SK-N-SH treated with all-trans-retinoic acid at 6 μM for 48 hours (cell line): ENCODE measurements around the gene MMP14.

Experiments used
- ATAC-seq: fragments of 200-7000 bp; cut with Tn5 transposase; 3 replicates; pipeline ENCODE4 v1.9.1; 2020; ENCODE audit warnings: mild to moderate bottlenecking, moderate library complexity
- ARNTL ChIP-seq: fragments of 450-650 bp; formaldehyde crosslinking; IDR thresholded peaks from 2 replicates; pipeline ENCODE4 v1.5.0; 2020; ENCODE audit warnings: low read depth, mild to moderate bottlenecking, moderate library complexity, borderline replicate concordance
- BACH2 ChIP-seq: fragments of 250-450 bp; sonication (Bioruptor Pico); IDR thresholded peaks from 2 replicates; pipeline ENCODE4 v1.9.0; 2021; ENCODE audit warnings: mild to moderate bottlenecking, borderline replicate concordance
- CREB5 ChIP-seq: fragments of 250-450 bp; sonication (Bioruptor Pico); IDR thresholded peaks from 2 replicates; pipeline ENCODE4 v1.5.1; 2020; ENCODE audit warnings: low read depth, mild to moderate bottlenecking, moderate library complexity
- CSDC2 ChIP-seq: fragments of 250-450 bp; sonication (Bioruptor Pico); IDR thresholded peaks from 2 replicates; pipeline ENCODE4 v1.5.0; 2020; ENCODE audit warnings: mild to moderate bottlenecking, moderate library complexity
- CSRNP3 ChIP-seq: fragments of 250-450 bp; sonication (Bioruptor Pico); IDR thresholded peaks from 2 replicates; pipeline ENCODE4 v1.5.1; 2021; ENCODE audit warnings: mild to moderate bottlenecking, moderate library complexity
- ESRRG ChIP-seq: fragments of 250-450 bp; sonication (Bioruptor Pico); IDR thresholded peaks from 2 replicates; pipeline ENCODE4 v1.6.1; 2021; ENCODE audit warnings: mild to moderate bottlenecking
- GLIS3 ChIP-seq: fragments of 250-450 bp; sonication (Bioruptor Pico); IDR thresholded peaks from 2 replicates; pipeline ENCODE4 v1.5.0; 2020; ENCODE audit warnings: mild to moderate bottlenecking, moderate library complexity
- ISL1 ChIP-seq: fragments of 250-450 bp; sonication (Bioruptor Pico); IDR thresholded peaks from 2 replicates; pipeline ENCODE4 v2.1.2; 2022; ENCODE audit warnings: mild to moderate bottlenecking, moderate library complexity
- OSR1 ChIP-seq: fragments of 250-450 bp; sonication (Bioruptor Pico); IDR thresholded peaks from 2 replicates; pipeline ENCODE4 v1.8.0; 2022; ENCODE audit warnings: moderate library complexity, mild to moderate bottlenecking, inconsistent platforms
- PATZ1 ChIP-seq: fragments of 250-450 bp; sonication (Bioruptor Pico); IDR thresholded peaks from 2 replicates; pipeline ENCODE4 v1.8.0; 2020; ENCODE audit warnings: mild to moderate bottlenecking, moderate library complexity, borderline replicate concordance
- PPARA ChIP-seq: fragments of 250-450 bp; sonication (Bioruptor Pico); IDR thresholded peaks from 2 replicates; pipeline ENCODE4 v1.5.0; 2020; ENCODE audit warnings: mild to moderate bottlenecking, borderline replicate concordance
- RARB ChIP-seq: fragments of 250-450 bp; sonication (Bioruptor Pico); IDR thresholded peaks from 2 replicates; pipeline ENCODE4 v1.8.0; 2021; ENCODE audit warnings: mild to moderate bottlenecking, moderate library complexity
- SNAI2 ChIP-seq: fragments of 250-450 bp; sonication (Bioruptor Pico); IDR thresholded peaks from 2 replicates; pipeline ENCODE4 v1.5.0; 2020; ENCODE audit warnings: mild to moderate bottlenecking, moderate library complexity
- TCF4 ChIP-seq: fragments of 250-450 bp; sonication (Bioruptor Pico); IDR thresholded peaks from 2 replicates; pipeline ENCODE4 v1.8.0; 2021; ENCODE audit warnings: mild to moderate bottlenecking, moderate library complexity, borderline replicate concordance
- TOX ChIP-seq: fragments of 250-450 bp; sonication (Bioruptor Pico); IDR thresholded peaks from 2 replicates; pipeline ENCODE4 v1.8.0; 2021; ENCODE audit warnings: mild to moderate bottlenecking, moderate library complexity, borderline replicate concordance
- TSHZ2 ChIP-seq: fragments of 250-450 bp; sonication (Bioruptor Pico); IDR thresholded peaks from 2 replicates; pipeline ENCODE4 v1.5.0; 2020; ENCODE audit warnings: mild to moderate bottlenecking, moderate library complexity
- ZC3H10 ChIP-seq: fragments of 250-450 bp; sonication (Bioruptor Pico); IDR thresholded peaks from 2 replicates; pipeline ENCODE4 v1.5.1; 2021; ENCODE audit warnings: mild to moderate bottlenecking, moderate library complexity
- ZFP3 ChIP-seq: fragments of 250-450 bp; sonication (Bioruptor Pico); IDR thresholded peaks from 2 replicates; pipeline ENCODE4 v1.5.0; 2020; ENCODE audit warnings: mild to moderate bottlenecking, moderate library complexity
- ZFP30 ChIP-seq: fragments of 450-650 bp; formaldehyde crosslinking; IDR thresholded peaks from 2 replicates; pipeline ENCODE4 v1.5.0; 2022; ENCODE audit warnings: mild to moderate bottlenecking, moderate library complexity
- ZNF565 ChIP-seq: fragments of 450-650 bp; formaldehyde crosslinking; conservative IDR thresholded peaks from 2 replicates; pipeline ENCODE4 v1.5.0; 2020; ENCODE audit warnings: low read depth, mild to moderate bottlenecking, moderate library complexity
- ZNF8 ChIP-seq: fragments of 450-650 bp; formaldehyde crosslinking; IDR thresholded peaks from 2 replicates; pipeline ENCODE4 v1.5.0; 2020; ENCODE audit warnings: mild to moderate bottlenecking, moderate library complexity

MMP14 gene

GRCh38 chr14:22808388-22809209 is 27.8 kb upstream of the MMP14 start:
- ATAC-seq, result no peak
- TF ChIP-seq BACH2 (no peak), CREB5 (CRISPR knock-in tag) (no peak), PPARA (CRISPR knock-in tag) (no peak), ISL1 (no peak), ESRRG (CRISPR knock-in tag) (no peak), ZFP3 (CRISPR knock-in tag) (no peak), OSR1 (CRISPR knock-in tag) (no peak), ZC3H10 (CRISPR knock-in tag) (no peak), TOX (CRISPR knock-in tag) (no peak), TSHZ2 (CRISPR knock-in tag) (no peak), SNAI2 (CRISPR knock-in tag) (no peak), ZNF565 (no peak), ZFP30 (CRISPR knock-in tag) (no peak), RARB (no peak), CSDC2 (CRISPR knock-in tag) (no peak), ARNTL (CRISPR knock-in tag) (no peak)

GRCh38 chr14:22811722-22812121 is 24.7 kb upstream of the MMP14 start:
- no peak for ATAC-seq
- TF ChIP-seq ZNF565, result no peak
- no peak for TF ChIP-seq PATZ1 (CRISPR knock-in tag)
- no peak for TF ChIP-seq PPARA (CRISPR knock-in tag)
- no peak for TF ChIP-seq CSRNP3
- no peak for TF ChIP-seq ISL1
- no peak for TF ChIP-seq ARNTL (CRISPR knock-in tag)
- TF ChIP-seq TCF4, result no peak
- TF ChIP-seq OSR1 (CRISPR knock-in tag), result no peak
- no peak for TF ChIP-seq TOX (CRISPR knock-in tag)
- TF ChIP-seq CSDC2 (CRISPR knock-in tag), result no peak
- TF ChIP-seq BACH2, result no peak
- TF ChIP-seq ZFP3 (CRISPR knock-in tag), result no peak
- no peak for TF ChIP-seq ZFP30 (CRISPR knock-in tag)
- TF ChIP-seq RARB, result no peak
- no peak for TF ChIP-seq GLIS3 (CRISPR knock-in tag)
- TF ChIP-seq TSHZ2 (CRISPR knock-in tag), result no peak
- TF ChIP-seq ESRRG (CRISPR knock-in tag), result no peak
- no peak for TF ChIP-seq ZC3H10 (CRISPR knock-in tag)
- TF ChIP-seq SNAI2 (CRISPR knock-in tag), result no peak
- no peak for TF ChIP-seq ZNF8 (CRISPR knock-in tag)
